SU-DHL-6 (cell line): ENCODE results near the gene FBXO15.

Experiments
- H2AFZ ChIP-seq: fragments of 200-600 bp; sonication (generic); 2 replicates; pipeline ENCODE4 v1.6.1; 2014; ENCODE audit warnings: low read depth, mild to moderate bottlenecking, moderate library complexity, mixed read lengths, antibody characterized with exemption, low read length; ENCODE audit not compliant: severe bottlenecking
- H3F3A ChIP-seq: fragments of 200-600 bp; shearing (Covaris generic); 2 replicates; pipeline ENCODE4 v1.6.0; 2016; ENCODE audit warnings: antibody characterized with exemption, mild to moderate bottlenecking; ENCODE audit not compliant: insufficient read depth
- H3K27ac ChIP-seq: fragments of 200-600 bp; sonication (generic); 2 replicates; pipeline ENCODE4 v1.5.1; 2016; ENCODE audit warnings: low read depth, mild to moderate bottlenecking, low read length, moderate library complexity, mixed read lengths
- H3K27me3 ChIP-seq: fragments of 200-600 bp; sonication (generic), shearing (Covaris generic); 2 replicates; pipeline ENCODE4 v1.6.0; 2014; ENCODE audit warnings: mild to moderate bottlenecking, low read length
- H3K36me3 ChIP-seq: fragments of 200-600 bp; sonication (generic); 2 replicates; pipeline ENCODE4 v1.6.1; 2014; ENCODE audit warnings: mild to moderate bottlenecking, low read length, mixed read lengths
- H3K4me2 ChIP-seq: fragments of 300-600, 200-600 bp; shearing (Covaris generic), sonication (generic); 2 replicates; pipeline ENCODE4 v1.6.0; 2014; ENCODE audit warnings: low read length, low read depth, mild to moderate bottlenecking; ENCODE audit not compliant: poor library complexity, severe bottlenecking
- H3K4me3 ChIP-seq: fragments of 200-600 bp; sonication (generic); 2 replicates; pipeline ENCODE4 v1.5.1; 2014; ENCODE audit warnings: antibody characterized with exemption, low read length, mild to moderate bottlenecking, mixed read lengths; ENCODE audit not compliant: insufficient read depth, poor library complexity, severe bottlenecking
- H3K79me2 ChIP-seq: fragments of 200-600 bp; sonication (generic); 2 replicates; pipeline ENCODE4 v1.6.1; 2014; ENCODE audit warnings: mild to moderate bottlenecking, low read length, moderate library complexity; ENCODE audit not compliant: insufficient read depth
- H3K9ac ChIP-seq: fragments of 200-600 bp; sonication (generic); 2 replicates; pipeline ENCODE4 v1.7.0; 2014; ENCODE audit warnings: mild to moderate bottlenecking, low read length
- H3K9me2 ChIP-seq: fragments of 200-600 bp; sonication (generic); replicated peaks from 2 replicates; pipeline ENCODE4 v1.6.1; 2014; ENCODE audit warnings: low read length; ENCODE audit not compliant: insufficient read depth
- H3K9me3 ChIP-seq: fragments of 200-600 bp; sonication (generic); 2 replicates; pipeline ENCODE4 v1.6.1; 2014; ENCODE audit warnings: low read length, mixed read lengths; ENCODE audit not compliant: insufficient read depth
- H4K20me1 ChIP-seq: fragments of 200-600 bp; sonication (generic); 2 replicates; pipeline ENCODE4 v1.6.1; 2014; ENCODE audit warnings: low read depth, mild to moderate bottlenecking, antibody characterized with exemption, low read length, moderate library complexity, mixed read lengths
- CTCF ChIP-seq: fragments of 200-600 bp; sonication (generic); IDR thresholded peaks from one replicate; pipeline ENCODE4 v1.5.1; 2017; ENCODE audit warnings: antibody characterized with exemption, mild to moderate bottlenecking, low read length, moderate library complexity; ENCODE audit not compliant: insufficient read depth, poor library complexity, severe bottlenecking
- EZH2phosphoT487 ChIP-seq: fragments of 200-600 bp; sonication (generic), shearing (Covaris generic); conservative IDR thresholded peaks from 2 replicates; pipeline ENCODE4 v1.6.1; 2018; ENCODE audit warnings: mild to moderate bottlenecking, antibody characterized with exemption, low read length, moderate library complexity, mixed read lengths

The FBXO15 gene

GRCh38 chr18:74040008-74040407, 107.6 kb downstream of the FBXO15 start:
- Histone ChIP-seq H3K4me3 (no peak overlapping the region), H3K27ac (no peak overlapping the region), H3K9ac (no peak overlapping the region), H3K4me2 (no peak overlapping the region), H4K20me1 (no peaks in the 10 kb centered on the region), H3K79me2 (no peaks in the 10 kb centered on the region), H3K9me3 (no peaks in the 10 kb centered on the region), H2AFZ (no peak overlapping the region), H3K27me3 (no peaks in the 10 kb centered on the region), H3K9me2 (no peaks in the 10 kb centered on the region), H3K36me3 (no peaks in the 10 kb centered on the region), H3F3A (no peaks in the 10 kb centered on the region)
- no peak for TF ChIP-seq EZH2phosphoT487
- TF ChIP-seq CTCF: no peak

GRCh38 chr18:74029161-74029560, 118.5 kb downstream of the FBXO15 start:
- Histone ChIP-seq H3K79me2 (no peaks in the 10 kb centered on the region), H3K9ac (no peak overlapping the region), H3K9me3 (no peaks in the 10 kb centered on the region), H3K27ac (no peak overlapping the region), H3K27me3 (no peaks in the 10 kb centered on the region), H2AFZ (no peak overlapping the region), H3K4me2 (no peak overlapping the region), H3K36me3 (no peaks in the 10 kb centered on the region), H3K9me2 (no peaks in the 10 kb centered on the region), H4K20me1 (no peaks in the 10 kb centered on the region), H3K4me3 (no peak overlapping the region), H3F3A (no peaks in the 10 kb centered on the region)
- TF ChIP-seq CTCF (no peak), EZH2phosphoT487 (no peak)
